Osteoblast (primary cell): ENCODE data around the gene TAF3. TPM values are rescaled to one million over a fixed set of nuclear protein-coding genes. Genes with fewer than 3 reads are reported as not detected.

Source experiments
- DNase-seq: peaks from one replicate; pipeline ENCODE4 v3.0.0; 2011; ENCODE audit warnings: low spot score, mixed read lengths; ENCODE audit not compliant: insufficient read length; ENCODE audit errors: missing footprints
- H2AFZ ChIP-seq: 2 replicates; pipeline ENCODE4 v1.6.0; 2011; ENCODE audit warnings: mild to moderate bottlenecking, low read length
- H3K27ac ChIP-seq: 2 replicates; pipeline ENCODE4 v1.5.1; 2011; ENCODE audit warnings: mild to moderate bottlenecking, low read depth, low read length, moderate library complexity
- H3K27me3 ChIP-seq: 2 replicates; pipeline ENCODE4 v1.6.0; 2012; ENCODE audit warnings: mild to moderate bottlenecking, control low read depth, inconsistent platforms, low read length, moderate library complexity; ENCODE audit not compliant: insufficient read depth
- H3K36me3 ChIP-seq: 2 replicates; pipeline ENCODE4 v1.5.1; 2011; ENCODE audit warnings: mild to moderate bottlenecking, low read length, control low read depth, moderate library complexity; ENCODE audit not compliant: insufficient read depth
- H3K4me1 ChIP-seq: 2 replicates; pipeline ENCODE4 v1.5.1; 2011; ENCODE audit warnings: mild to moderate bottlenecking, low read length, control low read depth, moderate library complexity; ENCODE audit not compliant: insufficient read depth
- H3K4me2 ChIP-seq: 2 replicates; pipeline ENCODE4 v1.6.0; 2011; ENCODE audit warnings: mild to moderate bottlenecking, low read length; ENCODE audit not compliant: insufficient read depth
- H3K4me3 ChIP-seq: fragments of 200-600 bp; sonication (generic); 3 replicates; pipeline ENCODE4 v1.5.1; 2012; ENCODE audit warnings: mild to moderate bottlenecking, low read length, inconsistent platforms; ENCODE audit not compliant: insufficient read depth
- H3K79me2 ChIP-seq: 2 replicates; pipeline ENCODE4 v1.6.0; 2012; ENCODE audit warnings: mild to moderate bottlenecking, low read length, control low read depth, inconsistent platforms; ENCODE audit not compliant: insufficient read depth
- H3K9me3 ChIP-seq: 2 replicates; pipeline ENCODE4 v1.5.1; 2011; ENCODE audit warnings: low read depth, low read length, control low read depth
- H4K20me1 ChIP-seq: 2 replicates; pipeline ENCODE4 v1.6.0; 2012; ENCODE audit warnings: mild to moderate bottlenecking, low read length, control low read depth; ENCODE audit not compliant: insufficient read depth
- total RNA-seq: library from RNA; depleted of rRNA; stranded (reverse); fragments of >200 nt; gene quantifications from 2 replicates; pipeline ENCODE4 v1.2.3, GENCODE V29; 2012
- TF ChIP-seq, protein P1 (sequence below): IDR thresholded peaks from 2 replicates; pipeline ENCODE4 v1.5.1; 2011; ENCODE audit warnings: mild to moderate bottlenecking, low read depth, low read length, moderate library complexity; ENCODE audit errors: extremely low read depth

The TAF3 gene
- total RNA-seq, 1 donor, result 2.2 TPM

DNA sequence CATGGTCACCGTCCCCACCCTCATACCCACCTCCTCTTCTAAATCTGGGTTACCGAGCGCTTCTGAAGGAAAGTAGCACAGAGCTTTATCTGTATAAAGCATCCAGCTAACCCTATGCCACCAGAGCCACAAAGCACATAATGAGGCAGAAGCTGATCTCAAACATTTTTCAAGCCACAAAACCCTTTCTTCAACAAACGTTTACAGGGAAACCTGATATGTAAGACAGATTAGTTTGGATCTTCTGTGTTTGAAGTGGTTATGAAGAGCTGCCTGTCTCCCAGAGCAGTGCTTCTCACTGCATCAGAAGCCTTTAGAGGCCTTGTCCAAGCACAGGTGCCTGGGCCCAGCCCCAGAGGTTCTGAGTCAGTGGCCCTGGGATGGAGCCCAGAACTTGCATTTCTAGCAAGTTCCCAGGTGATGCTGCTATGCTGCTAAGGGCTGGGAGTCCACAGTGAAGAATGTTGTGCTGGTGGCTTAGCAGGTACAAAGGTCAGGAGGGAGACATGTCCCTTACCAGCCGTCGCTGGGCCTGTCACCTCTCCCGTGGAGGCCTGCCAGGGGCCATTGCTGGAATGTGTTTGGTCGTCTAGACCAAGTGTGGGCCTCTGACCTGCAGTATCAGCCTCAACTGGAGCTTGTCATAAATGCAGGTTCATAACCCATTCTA, 90.4 kb downstream of the TAF3 start:
- H3K9me3 ChIP-seq, result no peaks in the 10 kb centered on the region
- no peaks in the 10 kb centered on the region for H3K4me1 ChIP-seq
- DNase-seq, result no peak
- no peak overlapping the region for H3K4me2 ChIP-seq
- H3K36me3 ChIP-seq, result no peaks in the 10 kb centered on the region
- no peak overlapping the region for H3K4me3 ChIP-seq
- H3K27ac ChIP-seq, result no peak overlapping the region
- H3K27me3 ChIP-seq, result no peaks in the 10 kb centered on the region
- H2AFZ ChIP-seq, result no peak overlapping the region
- H3K79me2 ChIP-seq, result peaks cover 2% of the 10 kb centered on the region
- TF ChIP-seq, protein P1, sequence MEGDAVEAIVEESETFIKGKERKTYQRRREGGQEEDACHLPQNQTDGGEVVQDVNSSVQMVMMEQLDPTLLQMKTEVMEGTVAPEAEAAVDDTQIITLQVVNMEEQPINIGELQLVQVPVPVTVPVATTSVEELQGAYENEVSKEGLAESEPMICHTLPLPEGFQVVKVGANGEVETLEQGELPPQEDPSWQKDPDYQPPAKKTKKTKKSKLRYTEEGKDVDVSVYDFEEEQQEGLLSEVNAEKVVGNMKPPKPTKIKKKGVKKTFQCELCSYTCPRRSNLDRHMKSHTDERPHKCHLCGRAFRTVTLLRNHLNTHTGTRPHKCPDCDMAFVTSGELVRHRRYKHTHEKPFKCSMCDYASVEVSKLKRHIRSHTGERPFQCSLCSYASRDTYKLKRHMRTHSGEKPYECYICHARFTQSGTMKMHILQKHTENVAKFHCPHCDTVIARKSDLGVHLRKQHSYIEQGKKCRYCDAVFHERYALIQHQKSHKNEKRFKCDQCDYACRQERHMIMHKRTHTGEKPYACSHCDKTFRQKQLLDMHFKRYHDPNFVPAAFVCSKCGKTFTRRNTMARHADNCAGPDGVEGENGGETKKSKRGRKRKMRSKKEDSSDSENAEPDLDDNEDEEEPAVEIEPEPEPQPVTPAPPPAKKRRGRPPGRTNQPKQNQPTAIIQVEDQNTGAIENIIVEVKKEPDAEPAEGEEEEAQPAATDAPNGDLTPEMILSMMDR, result no peak
- H4K20me1 ChIP-seq, result peaks cover 7% of the 10 kb centered on the region

DNA sequence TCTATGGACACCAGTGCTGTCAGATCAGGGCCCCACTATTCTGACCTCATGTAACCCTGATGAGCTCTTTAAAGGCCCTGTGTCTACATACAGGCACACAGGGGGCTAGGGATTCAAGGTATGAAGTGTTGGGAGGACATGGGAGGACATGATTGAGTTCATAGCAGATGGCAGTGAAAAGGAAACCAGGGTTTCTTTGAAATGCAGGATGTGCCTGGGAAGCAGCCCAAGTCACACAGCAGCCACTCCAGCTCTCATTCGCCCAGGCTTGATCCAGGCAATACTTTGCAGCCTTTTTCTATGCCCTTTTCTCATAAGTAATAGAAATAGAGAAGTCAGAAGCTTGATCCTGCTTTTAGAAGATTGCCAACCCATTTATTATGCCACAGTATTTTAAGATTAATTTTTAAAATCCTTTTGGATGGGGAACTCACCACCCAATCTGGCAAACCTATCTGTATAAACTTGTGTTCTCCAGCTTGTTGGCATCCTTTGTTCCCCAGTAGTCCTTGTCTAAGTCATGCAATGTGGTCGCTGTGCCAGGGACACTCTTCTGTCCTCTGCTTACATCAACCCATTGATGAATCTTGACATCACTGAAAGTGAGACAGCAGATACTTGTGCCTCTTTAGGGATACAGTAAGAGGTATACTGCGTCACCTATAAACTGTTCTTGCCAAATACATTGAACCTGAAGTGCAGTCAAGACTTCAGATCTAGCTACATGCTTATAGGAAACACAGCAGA, 95.0 kb downstream of the TAF3 start:
- DNase-seq, result no peak
- Histone ChIP-seq H3K79me2 (no peaks in the 10 kb centered on the region), H3K4me1 (peaks cover 3% of the 10 kb centered on the region), H3K9me3 (no peaks in the 10 kb centered on the region), H3K4me2 (no peak overlapping the region), H3K4me3 (no peak overlapping the region), H3K27ac (no peak overlapping the region), H2AFZ (no peak overlapping the region), H4K20me1 (peaks cover 3% of the 10 kb centered on the region), H3K36me3 (no peaks in the 10 kb centered on the region), H3K27me3 (no peaks in the 10 kb centered on the region)
- TF ChIP-seq, protein P1, result no peak

DNA sequence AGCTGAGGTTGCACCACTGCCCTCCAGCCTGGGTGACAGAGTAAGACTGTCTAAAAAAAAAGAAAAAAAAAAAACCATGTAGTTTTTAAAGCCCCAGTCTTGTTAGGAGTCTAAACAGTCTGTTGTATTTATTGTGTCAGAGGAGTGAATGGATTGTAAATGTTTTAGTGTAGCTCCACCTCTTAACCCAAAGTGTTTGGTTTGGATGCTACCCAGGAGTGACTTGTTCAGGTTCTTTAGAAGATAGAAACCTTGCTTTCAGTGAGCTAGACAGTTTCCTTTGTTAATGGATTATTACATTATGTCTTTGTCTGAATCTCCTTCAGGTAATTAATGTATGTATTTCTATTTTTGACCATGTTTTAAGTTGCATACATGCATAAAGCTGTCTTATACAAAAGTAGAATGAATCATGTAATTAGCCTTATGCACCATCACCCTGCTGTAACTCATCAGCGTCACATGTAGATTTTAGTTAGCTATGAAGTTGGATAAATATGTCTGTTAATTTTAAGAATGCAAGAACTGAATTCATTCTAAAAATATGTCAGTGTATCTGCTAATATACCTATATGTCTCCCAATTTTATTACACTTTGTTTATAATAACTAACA, 97.7 kb downstream of the TAF3 start:
- H3K36me3 ChIP-seq, result no peaks in the 10 kb centered on the region
- H2AFZ ChIP-seq, result no peak overlapping the region
- TF ChIP-seq, protein P1, result no peak
- H3K79me2 ChIP-seq, result no peaks in the 10 kb centered on the region
- no peaks in the 10 kb centered on the region for H3K27me3 ChIP-seq
- no peak overlapping the region for H3K27ac ChIP-seq
- H3K4me3 ChIP-seq, result no peak overlapping the region
- DNase-seq, result peak; percentile 36
- H3K4me1 ChIP-seq, result peaks cover 3% of the 10 kb centered on the region
- no peak overlapping the region for H3K4me2 ChIP-seq
- H4K20me1 ChIP-seq, result peaks cover 5% of the 10 kb centered on the region
- no peaks in the 10 kb centered on the region for H3K9me3 ChIP-seq

DNA sequence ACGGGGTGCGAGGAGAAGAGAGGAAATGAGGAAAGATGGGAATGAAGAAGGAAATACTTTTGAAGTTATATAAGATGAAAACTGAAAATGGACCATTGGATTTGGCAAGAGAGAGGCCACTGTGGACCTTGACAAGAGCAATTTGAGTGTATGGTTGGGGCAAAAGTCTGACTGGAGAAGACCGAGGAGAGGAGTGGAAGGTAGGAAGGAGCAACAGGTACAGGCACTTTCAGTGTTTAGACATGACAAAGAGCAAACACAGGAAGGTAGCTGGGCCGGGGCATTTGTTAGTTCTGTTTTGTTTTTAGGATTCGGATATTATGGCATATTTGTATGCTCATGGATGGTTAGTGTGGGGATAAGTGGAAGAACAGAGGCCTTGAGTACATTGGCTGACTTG, 99.4 kb downstream of the TAF3 start:
- TF ChIP-seq, protein P1, result no peak
- DNase-seq, result no peak
- no peaks in the 10 kb centered on the region for H3K27me3 ChIP-seq

More for the DNA sequence above, 99.4 kb downstream of the TAF3 start:
- Histone ChIP-seq H3K4me1 (peaks cover 3% of the 10 kb centered on the region), H3K4me2 (no peak overlapping the region), H3K79me2 (no peaks in the 10 kb centered on the region), H3K27ac (no peak overlapping the region), H2AFZ (no peak overlapping the region), H3K36me3 (no peaks in the 10 kb centered on the region), H3K9me3 (no peaks in the 10 kb centered on the region), H4K20me1 (peaks cover 5% of the 10 kb centered on the region), H3K4me3 (no peak overlapping the region)
